Heart right ventricle (tissue), 16 donors: ENCODE measurements around the gene THOC2. TPM values are rescaled to one million over a fixed set of nuclear protein-coding genes. Genes with fewer than 3 reads are reported as not detected.

Source experiments
- ATAC-seq, 8 donors: fragments of 200-7000 bp; cut with Tn5 transposase; one replicate each; pipeline ENCODE4 v1.9.1; 2020; ENCODE audit warnings: mild to moderate bottlenecking in 8 of 8, moderate library complexity in 8 of 8, moderate number of reproducible peaks in 1 of 8
- DNase-seq, 2 donors: peaks; one replicate each; pipeline ENCODE4 v3.0.0-alpha.2; 2020
- H3K27ac ChIP-seq, 10 donors: fragments of 200-600 bp; sonication (generic) in 2 of 10; one replicate each; pipeline versions ENCODE4 v1.5.0 to v1.8.0; 2020 to 2022; ENCODE audit warnings: mild to moderate bottlenecking in 3 of 10
- H3K27me3 ChIP-seq, 7 donors: fragments of 200-600 bp; one replicate each; pipeline ENCODE4 v1.8.0; 2021 to 2022; ENCODE audit warnings: mild to moderate bottlenecking in 2 of 7
- H3K36me3 ChIP-seq, 9 donors: fragments of 200-600 bp; sonication (generic) in 1 of 9; one replicate each; pipeline versions ENCODE4 v1.5.0 to v1.8.0; 2020 to 2022; ENCODE audit warnings: mild to moderate bottlenecking in 2 of 9
- H3K4me1 ChIP-seq, 9 donors: fragments of 200-600 bp; sonication (generic) in 1 of 9; one replicate each; pipeline versions ENCODE4 v1.5.0 to v1.8.0; 2020 to 2022; ENCODE audit warnings: mild to moderate bottlenecking in 4 of 9
- H3K4me3 ChIP-seq, 10 donors: fragments of 200-600 bp; sonication (generic) in 2 of 10; one replicate each; pipeline versions ENCODE4 v1.5.0 to v1.8.0; 2020 to 2022; ENCODE audit warnings: mild to moderate bottlenecking in 7 of 10, moderate library complexity in 2 of 10
- H3K9me3 ChIP-seq, 11 donors: fragments of 200-600 bp in 10 of 11; sonication (generic) in 2 of 11; one replicate each; pipeline versions ENCODE4 v1.5.0 to v1.8.0; 2013 to 2022; ENCODE audit warnings: mild to moderate bottlenecking in 2 of 11, control low read depth in 1 of 11, moderate library complexity in 1 of 11
- CTCF ChIP-seq, 9 donors: fragments of 200-600 bp; sonication (generic) in 2 of 9; IDR thresholded peaks; one replicate each; pipeline versions ENCODE4 v1.5.0 to v1.8.0; 2021 to 2022; ENCODE audit warnings: antibody characterized with exemption in 9 of 9, mild to moderate bottlenecking in 5 of 9, moderate library complexity in 1 of 9
- WGBS, 2 donors: extraction: QIAGEN DNeasy Blood & Tissue Kit; methylation state at CpG; one replicate each; pipeline ENCODE4 v1.1.7; 2013; ENCODE audit warnings: inconsistent platforms in 1 of 2; 5-methylcytosine and 5-hydroxymethylcytosine counted together
- intact Hi-C, 10 donors: fragments of 100-400 bp; cut with DNase I; formaldehyde crosslinking; loops; one replicate each; pipeline versions ENCODE4 v1.11.1 to v1.14.2; 2022
- polyA plus RNA-seq, 2 donors: library from polyadenylated mRNA; stranded (reverse); fragments of 200-250 nt; gene quantifications; one replicate each; pipeline ENCODE4 v1.2.3, GENCODE V29; 2013
- total RNA-seq, 10 donors: library from RNA; stranded (reverse); fragmentation: NEBNext Ultra II Directional in 3 of 10; extraction: Animal tissue kit (Norgen Biotek cat#: 25700) in 3 of 10; gene quantifications; one replicate each; pipeline versions ENCODE4 v1.2.1 to v1.2.4, GENCODE V29; 2021 to 2023
- donor health status: Arrhythmogenic right ventricular cardiomyopathy.
- donor health status: ischemic (EF 13 %, LVEDD 7.1; RV severe dilation, severe dysfunction).
- donor health status: healthy with polysubstance abuse.
- donor health status: DM: no; HTN: yes; CAD: no.
- donor health status: DM: no; HTN: no; CAD: no.
- donor health status: ischemic (EF 25% LVEDD 6.9; RV normal size, moderate dysfunction).
- donor health status: ischemic (EF 25% LVEDD 5.7; RV mildly dilated, moderate dysfunction).
- donor health status: healthy.
- donor health status: DM: yes; HTN: yes; CAD: no.
- donor health status: Ischemic cardiomyopathy.
- donor health status: ischemic (EF 35%, LVEDD 5.7; RV mildly dilated, moderate dysfunction).
- donor health status: nonischemic (EF 11% LVEDD 7.7; RV severe dilation, severe dysfunction).
- donor health status: DM: yes; HTN: yes; CAD: no.
- donor health status: PGD.
- donor health status: ischemic (EF 29% LVEDD 5.4; RV normal size, mild dysfunction).
- donor health status: nonischemic (EF 23%, LVEDD 6.1; RV moderate dilation, normal function).

Gene THOC2
- total and polyA plus RNA-seq, 12 donors = 16.8 to 70.2 (median 23.5) TPM

GRCh38 chrX:123625477-123625876 lies 107.4 kb downstream of the THOC2 start:
- intact Hi-C loops = no loop called here
- no peak for TF ChIP-seq CTCF (IDR thresholded peaks at IDR 0.05)
- Histone ChIP-seq H3K36me3 (peaks cover 0 to 93% (median 5%) of the 10 kb centered on the region in 9 donors), H3K4me1 (no peaks in the 10 kb centered on the region), H3K4me3 (no peak overlapping the region), H3K9me3 (no peaks in the 10 kb centered on the region), H3K27me3 (no peaks in the 10 kb centered on the region), H3K27ac (no peak overlapping the region)
- DNase-seq = no peak
- ATAC-seq = no peak
- 100% methylated on average over 1 of the region's 1 CpG for WGBS, 2 donors

GRCh38 chrX:123617007-123617406 lies 115.8 kb downstream of the THOC2 start:
- Histone ChIP-seq H3K4me1 (no peaks in the 10 kb centered on the region), H3K9me3 (no peaks in the 10 kb centered on the region), H3K36me3 (peaks cover 0 to 64% (median 7%) of the 10 kb centered on the region in 9 donors), H3K27ac (no peak overlapping the region), H3K27me3 (no peaks in the 10 kb centered on the region), H3K4me3 (no peak overlapping the region)
- WGBS, 2 donors = 95 to 100% methylated on average over 1 of the region's 1 CpG
- DNase-seq (no peak), ATAC-seq (no peak)
- no peak for TF ChIP-seq CTCF (IDR thresholded peaks at IDR 0.05)
- intact Hi-C loops = no loop called here

- 81 to 83% methylated on average over 2 of the region's 2 CpGs for WGBS, 2 donors
- ATAC-seq = peak in 2 of 8 donors; percentile 46 to 67
- no peaks in the 10 kb centered on the region for H3K9me3 ChIP-seq
- H3K36me3 ChIP-seq = peaks cover 0 to 51% (median 0%) of the 10 kb centered on the region in 9 donors
- H3K4me3 ChIP-seq = no peak overlapping the region
- H3K4me1 ChIP-seq = no peaks in the 10 kb centered on the region
- H3K27ac ChIP-seq = no peak overlapping the region
- intact Hi-C loops = no loop called here
- H3K27me3 ChIP-seq = no peaks in the 10 kb centered on the region
- DNase-seq = no peak
- TF ChIP-seq CTCF (IDR thresholded peaks at IDR 0.05) = no peak
These were observed 121.9 kb downstream of the THOC2 start for GRCh38 chrX:123610915-123611314.

GRCh38 chrX:123607806-123608205 lies 125.0 kb downstream of the THOC2 start:
- no peaks in the 10 kb centered on the region for H3K4me1 ChIP-seq
- H3K27me3 ChIP-seq = no peaks in the 10 kb centered on the region
- H3K9me3 ChIP-seq = no peaks in the 10 kb centered on the region
- no peak for DNase-seq
- H3K36me3 ChIP-seq = peaks cover 0 to 66% (median 0%) of the 10 kb centered on the region in 9 donors
- intact Hi-C loops = no loop called here
- 87 to 88% methylated on average over 6 of the region's 6 CpGs for WGBS, 2 donors
- H3K4me3 ChIP-seq = no peak overlapping the region
- no peak overlapping the region for H3K27ac ChIP-seq
- ATAC-seq = no peak
- TF ChIP-seq CTCF (IDR thresholded peaks at IDR 0.05) = no peak
